Activated T-cell treated with anti-CD3 and anti-CD28 coated beads for 24 hours (primary cell): ENCODE measurements around the gene SLC19A3.
"Not testable (repeated sequence)": the region's sequence is repeated elsewhere in the genome, so short reads cannot be mapped to it uniquely, and the experiment has no call there.

Experiments used
- DNase-seq: peaks from one replicate; pipeline ENCODE4 v3.0.0-alpha.2; 2020; ENCODE audit warnings: low read depth

The SLC19A3 gene

GRCh38 chr2:227703280-227703732 lies 14.5 kb downstream of the SLC19A3 start:
- DNase-seq, result no peak

GRCh38 chr2:227701556-227701955 lies 16.3 kb downstream of the SLC19A3 start:
- DNase-seq, result no peak

GRCh38 chr2:227696990-227697679 lies 20.7 kb downstream of the SLC19A3 start:
- no peak for DNase-seq

- DNase-seq, result no peak
Measured at GRCh38 chr2:227687189-227687588, 30.6 kb downstream of the SLC19A3 start.

GRCh38 chr2:227684258-227684657 lies 33.6 kb downstream of the SLC19A3 start:
- no peak for DNase-seq

GRCh38 chr2:227677928-227678327 lies 39.9 kb downstream of the SLC19A3 start:
- no peak for DNase-seq

- DNase-seq, result no peak
Measured at GRCh38 chr2:227674485-227674884, 43.3 kb downstream of the SLC19A3 start.

- DNase-seq, result not testable (repeated sequence)
Measured at GRCh38 chr2:227673620-227674019, 44.2 kb downstream of the SLC19A3 start.

- no peak for DNase-seq
Measured at GRCh38 chr2:227671170-227671905, 46.5 kb downstream of the SLC19A3 start.

GRCh38 chr2:227666631-227667170 lies 51.1 kb downstream of the SLC19A3 start, which contains the start of gene SCYGR5:
TSS of gene SCYGR5 (plus strand) at chr2:227666804. CDS start at chr2:227666804, 0 bp downstream.
- DNase-seq, result not testable (repeated sequence)

GRCh38 chr2:227665189-227665940 lies 52.5 kb downstream of the SLC19A3 start:
- DNase-seq, result no peak

GRCh38 chr2:227661827-227662226 lies 56.0 kb downstream of the SLC19A3 start:
- no peak for DNase-seq

GRCh38 chr2:227661025-227661649 lies 56.7 kb downstream of the SLC19A3 start:
- DNase-seq, result no peak

- no peak for DNase-seq
Measured at GRCh38 chr2:227657199-227657845, 60.5 kb downstream of the SLC19A3 start.

GRCh38 chr2:227655454-227655853 lies 62.4 kb downstream of the SLC19A3 start:
- no peak for DNase-seq

GRCh38 chr2:227654426-227654825 lies 63.4 kb downstream of the SLC19A3 start:
- DNase-seq, result no peak

GRCh38 chr2:227653419-227653818 lies 64.4 kb downstream of the SLC19A3 start:
- DNase-seq, result no peak

GRCh38 chr2:227643990-227644551 lies 73.8 kb downstream of the SLC19A3 start:
- no peak for DNase-seq

- DNase-seq, result no peak
Measured at GRCh38 chr2:227642656-227643055, 75.2 kb downstream of the SLC19A3 start.

- no peak for DNase-seq
Measured at GRCh38 chr2:227634201-227634600, 83.6 kb downstream of the SLC19A3 start.
